Jurkat, Clone E6-1 (cell line): ENCODE data around the gene LZTS3.
A peak's percentile ranks its signal among the peaks of the same experiment; 100 is the strongest.
"Not testable (repeated sequence)": the region's sequence is repeated elsewhere in the genome, so short reads cannot be mapped to it uniquely, and the experiment has no call there.

ENCODE experiments used
- DNase-seq: peaks from one replicate; pipeline ENCODE4 v3.0.0-alpha.2; 2011; ENCODE audit warnings: low read depth, low spot score
- H3K4me3 ChIP-seq: 2 replicates; pipeline ENCODE4 v1.5.1; 2011; ENCODE audit warnings: mild to moderate bottlenecking, low read length, control low read depth, moderate library complexity

The LZTS3 gene

GRCh38 chr20:3193806-3194616 is 20.7 kb upstream of the LZTS3 start:
- DNase-seq = no peak

GRCh38 chr20:3192226-3193015 is 19.1 kb upstream of the LZTS3 start:
- DNase-seq = no peak
- no peak overlapping the region for H3K4me3 ChIP-seq

More at GRCh38 chr20:3193806-3194616, 20.7 kb upstream of the LZTS3 start:
- H3K4me3 ChIP-seq = no peak overlapping the region

DNA sequence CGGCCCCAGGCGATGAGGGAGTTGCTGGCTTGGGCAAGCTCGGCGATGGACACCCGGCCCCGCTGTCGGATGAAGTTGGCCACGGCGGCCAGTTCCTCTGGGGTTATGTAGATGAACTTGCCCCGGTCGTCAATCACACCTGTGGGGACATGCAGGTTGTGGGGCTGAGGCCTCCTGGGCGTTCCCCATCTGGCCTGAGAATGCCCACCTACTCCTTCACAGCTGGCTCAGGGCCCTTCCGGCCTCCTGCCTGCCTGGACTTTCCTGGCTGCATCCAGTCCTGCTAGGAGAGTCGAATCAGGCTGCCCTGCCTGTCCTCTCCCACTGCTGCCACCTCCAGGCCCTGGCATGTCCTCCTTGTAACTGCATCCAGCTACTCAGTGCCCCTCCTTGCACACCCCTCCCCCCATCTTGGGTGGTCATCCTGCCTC is 17.3 kb upstream of the LZTS3 start:
- no peak overlapping the region for H3K4me3 ChIP-seq
- DNase-seq = no peak

DNA sequence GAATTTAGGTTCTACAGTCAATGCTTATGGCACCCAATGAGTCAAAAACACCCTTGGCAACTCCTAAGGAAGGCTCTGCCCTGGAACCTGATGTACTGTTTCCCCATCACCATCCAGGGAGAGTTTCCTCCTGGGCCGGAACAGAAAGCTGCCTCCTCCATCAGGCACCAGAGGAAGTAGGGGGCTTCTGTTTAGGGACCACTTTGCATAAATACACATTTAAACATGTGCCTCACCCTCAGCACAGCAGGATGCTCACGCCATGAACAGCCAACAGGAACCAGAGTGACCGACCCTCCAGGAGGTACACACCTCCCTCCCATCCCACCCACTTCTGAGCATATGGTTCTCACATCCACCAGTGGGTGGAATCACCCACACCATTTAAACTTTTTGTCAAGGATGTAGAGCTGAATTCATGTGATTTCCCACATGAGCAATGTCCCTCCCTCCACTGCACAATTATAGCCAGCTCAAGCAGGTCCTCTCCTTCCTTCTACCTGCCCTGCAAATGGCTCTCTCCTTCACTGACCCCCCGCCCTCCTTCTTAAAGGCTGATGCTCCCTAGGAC is 16.3 kb upstream of the LZTS3 start:
- no peak overlapping the region for H3K4me3 ChIP-seq
- no peak for DNase-seq

DNA sequence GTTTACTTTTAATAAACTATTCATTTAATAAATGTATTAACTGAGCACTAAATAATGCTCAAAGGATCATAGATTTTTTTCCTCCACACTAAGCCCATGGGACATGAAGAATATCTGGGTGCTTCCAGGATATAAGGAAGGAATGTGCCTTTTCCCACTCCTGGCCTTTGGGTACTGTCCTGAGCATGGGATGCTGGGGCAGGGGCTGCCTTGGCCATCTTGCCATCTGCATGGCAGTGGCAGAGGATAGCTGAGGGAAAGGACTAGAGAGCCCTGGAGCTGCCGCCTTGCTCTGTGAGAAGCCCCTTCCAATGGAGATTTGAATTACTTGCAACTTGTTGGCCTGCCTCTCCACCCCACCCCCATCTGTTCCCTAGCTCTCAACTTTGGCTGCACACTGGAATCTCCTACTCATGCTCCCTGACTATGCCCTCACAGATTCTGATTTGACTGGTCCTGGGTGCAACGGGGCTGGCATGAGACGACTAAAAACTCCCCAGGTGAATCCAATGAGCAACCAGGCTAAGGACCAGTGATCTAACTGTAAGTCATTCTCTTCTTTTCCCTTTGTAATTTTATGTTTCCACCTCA is 15.6 kb upstream of the LZTS3 start:
- H3K4me3 ChIP-seq = no peak overlapping the region
- no peak for DNase-seq

DNA sequence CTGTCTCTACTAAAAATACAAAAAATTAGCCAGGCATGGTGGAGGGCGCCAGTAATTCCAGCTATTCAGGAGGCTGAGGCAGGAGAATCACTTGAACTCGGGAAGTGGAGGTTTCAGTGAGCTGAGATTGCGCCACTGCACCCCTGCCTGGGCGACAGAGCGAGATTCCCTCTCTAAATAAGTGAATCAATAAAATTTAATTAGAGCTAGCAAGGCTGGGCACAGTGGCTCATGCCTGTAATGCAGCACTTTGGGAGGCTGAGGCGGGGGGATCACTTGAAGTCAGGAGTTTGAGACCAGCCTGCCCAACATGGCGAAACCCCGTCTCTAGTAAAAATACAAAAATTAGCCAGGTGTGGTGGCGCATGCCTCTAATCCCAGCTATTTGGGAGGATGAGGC is 14.5 kb upstream of the LZTS3 start:
- H3K4me3 ChIP-seq, DNase-seq: not testable (repeated sequence)

DNA sequence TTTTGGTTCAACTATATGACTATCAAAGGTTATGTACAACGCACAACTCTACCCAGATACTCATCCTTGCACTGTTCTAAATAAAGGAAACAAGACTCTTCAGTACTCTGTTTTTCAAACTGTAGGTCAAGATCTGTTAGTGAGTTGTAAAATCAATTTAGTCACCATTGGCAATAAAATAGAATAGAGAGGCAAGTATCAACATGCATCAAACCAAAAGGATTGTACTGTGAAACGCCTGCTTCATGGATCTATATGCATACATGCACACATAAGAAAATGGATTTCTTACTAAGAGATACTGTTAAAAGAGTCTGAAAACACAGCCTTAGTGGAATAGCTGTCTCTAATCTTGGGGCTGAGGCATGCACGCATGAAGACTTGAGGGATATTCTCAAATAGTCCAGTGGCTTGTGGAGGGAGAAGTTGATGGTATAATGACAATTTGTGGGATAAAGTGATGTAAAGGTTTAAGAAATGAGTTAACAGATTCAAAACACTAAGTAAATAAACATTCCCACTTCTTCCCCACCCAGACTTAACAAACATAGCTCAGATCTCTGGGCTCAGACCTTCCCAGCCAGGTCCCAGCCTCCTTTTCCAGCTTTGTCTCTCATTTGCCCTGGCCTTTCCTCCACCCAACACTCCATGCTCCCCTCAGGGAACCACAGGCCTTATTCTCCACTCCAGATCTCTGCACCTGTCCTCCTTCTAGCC is 10.7 kb upstream of the LZTS3 start:
- DNase-seq = no peak
- H3K4me3 ChIP-seq = no peak overlapping the region

DNA sequence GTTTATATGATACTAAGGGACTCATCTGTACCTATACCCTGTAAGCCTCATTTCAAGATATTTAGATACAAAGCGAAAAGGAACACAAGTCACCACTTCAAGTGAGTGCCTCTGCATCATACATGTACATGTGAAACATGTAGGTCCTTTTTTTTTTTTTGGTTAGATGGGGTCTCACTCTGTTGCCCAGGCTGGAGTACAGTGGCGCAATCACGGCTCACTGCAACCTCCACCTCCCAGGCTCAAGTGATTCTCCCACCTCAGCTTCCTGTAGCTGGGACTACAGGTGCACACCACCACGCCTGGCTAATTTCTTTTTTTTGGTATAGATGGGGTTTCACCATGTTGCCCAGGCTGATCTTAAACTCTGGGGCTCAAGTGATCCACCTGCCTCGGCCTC is 9.1 kb upstream of the LZTS3 start:
- H3K4me3 ChIP-seq, DNase-seq: not testable (repeated sequence)

DNA sequence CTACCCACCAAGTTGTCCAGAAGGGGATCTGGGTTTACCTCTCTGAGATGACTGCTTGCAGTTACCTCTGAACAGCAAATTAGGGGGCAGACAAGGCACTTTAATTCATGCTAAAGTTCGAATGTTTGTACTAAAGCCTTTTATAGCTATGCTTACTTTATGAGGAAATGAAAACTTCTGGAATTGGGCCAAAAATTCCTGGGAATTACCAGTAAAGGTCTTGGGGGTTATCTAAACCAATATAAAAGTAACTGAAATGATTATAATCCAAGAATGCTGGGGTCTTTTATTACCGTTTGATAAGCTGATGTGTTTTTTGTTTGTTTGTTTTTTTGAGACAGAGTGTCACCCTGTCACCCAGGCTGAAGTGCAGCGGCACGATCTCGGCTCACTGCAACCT is 7.9 kb upstream of the LZTS3 start:
- no peak for DNase-seq
- H3K4me3 ChIP-seq = no peak overlapping the region

GRCh38 chr20:3180319-3180718 is 7.0 kb upstream of the LZTS3 start:
- no peak for DNase-seq
- H3K4me3 ChIP-seq = no peak overlapping the region

GRCh38 chr20:3177746-3178485 is 4.6 kb upstream of the LZTS3 start:
- no peak overlapping the region for H3K4me3 ChIP-seq
- DNase-seq = no peak

GRCh38 chr20:3175270-3175669 is 1.9 kb upstream of the LZTS3 start:
- H3K4me3 ChIP-seq = no peak overlapping the region
- DNase-seq = no peak

- peak overlapping the region; percentile 79 for H3K4me3 ChIP-seq
- no peak for DNase-seq
Measured at GRCh38 chr20:3174442-3175261, 1.3 kb upstream of the LZTS3 start.

- H3K4me3 ChIP-seq = peak overlapping the region; percentile 79
- peak; percentile 72 for DNase-seq
Measured at GRCh38 chr20:3173610-3174441, 477 bp upstream of the LZTS3 start.

DNA sequence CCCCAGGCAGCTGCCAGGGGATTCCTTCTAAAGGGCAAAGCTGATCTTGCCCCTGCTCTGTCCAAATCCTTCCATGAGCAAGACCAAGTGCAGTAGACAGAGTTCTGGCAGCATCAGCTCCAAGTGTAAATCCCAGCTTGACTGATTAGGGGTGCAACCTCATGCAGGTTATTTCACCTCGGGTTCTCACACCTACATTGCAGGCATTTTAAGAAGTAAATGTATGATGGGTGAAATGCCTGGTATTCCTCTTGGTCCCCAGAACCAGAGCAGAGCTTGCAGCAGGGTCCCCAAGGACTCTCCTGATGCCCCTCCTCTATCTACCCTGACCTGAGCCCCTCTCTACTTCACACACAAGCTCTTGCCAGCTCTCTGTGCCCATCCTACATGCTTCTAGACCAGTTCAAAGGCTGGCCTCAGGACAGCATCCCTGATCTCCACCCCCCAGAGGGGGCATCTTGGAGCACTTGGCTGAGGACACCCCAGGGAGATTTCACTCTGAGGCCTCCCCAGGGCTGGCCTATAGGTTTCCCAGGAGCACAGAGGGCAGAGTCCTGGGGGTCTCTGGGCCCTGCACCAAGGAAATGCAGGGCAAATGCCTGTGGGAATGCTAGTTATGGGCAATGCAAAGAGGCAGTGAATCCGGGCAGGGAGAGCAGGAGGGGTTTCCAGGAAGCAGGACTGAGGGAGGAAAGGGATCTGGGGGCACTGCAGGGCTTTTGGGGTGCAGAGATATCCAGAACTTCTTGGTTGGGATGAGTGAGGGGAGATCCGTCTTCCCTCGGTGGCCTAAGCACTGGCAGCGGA is 1.0 kb downstream of the LZTS3 start:
- DNase-seq = no peak
- peak overlapping the region; percentile 71 for H3K4me3 ChIP-seq
